Measurements from ENCODE around the gene MCAM.

Gene MCAM

GRCh38 chr11:119361941-119362725 lies 45.2 kb upstream of the MCAM start:
- TF ChIP-seq CTCF (IDR thresholded peaks at IDR 0.05; ENCODE audit: insufficient read depth, low read length, poor library complexity, severe bottlenecking), result no peak
- peaks cover 2% of the 10 kb centered on the region; the same call in 1 of the 2 replicates for H3K27me3 ChIP-seq (replicated peaks; ENCODE audit: control insufficient read depth, insufficient read depth, low read length)
- H3K36me3 ChIP-seq (ENCODE audit: control insufficient read depth, insufficient read depth, low read length), result no peaks in the 10 kb centered on the region
- no peak overlapping the region for H3K4me3 ChIP-seq (replicated peaks; ENCODE audit: low read depth, low read length)
- no peak for DNase-seq (ENCODE audit: extremely low read depth, insufficient read length)

GRCh38 chr11:119361056-119361787 lies 44.3 kb upstream of the MCAM start:
- Histone ChIP-seq H3K4me3 (replicated peaks; ENCODE audit: low read depth, low read length) (no peak overlapping the region), H3K27me3 (replicated peaks; ENCODE audit: control insufficient read depth, insufficient read depth, low read length) (peaks cover 2% of the 10 kb centered on the region; the same call in 1 of the 2 replicates), H3K36me3 (ENCODE audit: control insufficient read depth, insufficient read depth, low read length) (no peaks in the 10 kb centered on the region)
- DNase-seq (ENCODE audit: extremely low read depth, insufficient read length), result peak; percentile 63
- no peak for TF ChIP-seq CTCF (IDR thresholded peaks at IDR 0.05; ENCODE audit: insufficient read depth, low read length, poor library complexity, severe bottlenecking)

DNA sequence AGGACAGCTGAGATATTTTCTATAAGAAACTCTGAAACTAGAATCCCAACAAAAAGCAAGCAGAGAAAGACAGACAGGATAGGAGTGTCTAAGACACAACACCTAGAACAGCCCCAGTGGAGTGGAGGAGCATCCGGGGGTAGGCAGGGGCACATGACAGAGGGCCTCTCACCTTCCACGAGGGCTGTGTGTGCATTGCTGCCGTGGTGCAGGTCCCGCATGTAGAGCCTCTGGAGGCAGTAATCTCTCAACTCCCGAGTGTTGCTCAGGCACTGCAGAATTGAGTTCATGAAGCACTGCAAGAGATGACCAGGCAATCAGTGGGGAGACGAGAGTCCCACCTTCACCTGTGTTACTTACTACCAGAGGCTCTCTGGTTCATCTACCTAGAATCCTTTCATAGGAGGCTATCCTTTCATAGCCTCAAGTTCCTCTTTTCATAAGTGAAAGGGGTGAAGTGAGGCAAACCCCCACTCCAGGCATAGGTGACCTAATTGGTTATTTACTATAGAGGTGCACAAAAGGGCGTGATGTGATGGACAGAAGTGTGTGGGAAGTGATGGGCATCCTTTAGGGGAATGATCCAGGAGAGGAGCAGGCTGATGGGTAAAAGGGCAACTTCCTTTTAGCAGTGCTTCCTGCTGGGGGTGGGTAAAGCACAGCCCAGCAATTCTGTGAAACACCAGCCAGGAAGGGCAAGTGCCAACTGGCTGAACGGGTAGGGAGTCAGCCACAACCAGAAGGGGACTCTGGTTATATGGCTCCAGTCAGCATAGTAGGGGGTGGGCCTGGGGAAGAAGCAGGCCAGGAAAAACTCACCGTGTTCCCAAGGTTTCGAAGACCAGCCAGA lies 42.7 kb upstream of the MCAM start:
- TF ChIP-seq CTCF (IDR thresholded peaks at IDR 0.05; ENCODE audit: insufficient read depth, low read length, poor library complexity, severe bottlenecking), result no peak
- H3K36me3 ChIP-seq (ENCODE audit: control insufficient read depth, insufficient read depth, low read length), result no peaks in the 10 kb centered on the region
- no peaks in the 10 kb centered on the region; the same call in 1 of the 2 replicates for H3K27me3 ChIP-seq (replicated peaks; ENCODE audit: control insufficient read depth, insufficient read depth, low read length)
- no peak overlapping the region for H3K4me3 ChIP-seq (replicated peaks; ENCODE audit: low read depth, low read length)
- DNase-seq (ENCODE audit: extremely low read depth, insufficient read length), result no peak

DNA sequence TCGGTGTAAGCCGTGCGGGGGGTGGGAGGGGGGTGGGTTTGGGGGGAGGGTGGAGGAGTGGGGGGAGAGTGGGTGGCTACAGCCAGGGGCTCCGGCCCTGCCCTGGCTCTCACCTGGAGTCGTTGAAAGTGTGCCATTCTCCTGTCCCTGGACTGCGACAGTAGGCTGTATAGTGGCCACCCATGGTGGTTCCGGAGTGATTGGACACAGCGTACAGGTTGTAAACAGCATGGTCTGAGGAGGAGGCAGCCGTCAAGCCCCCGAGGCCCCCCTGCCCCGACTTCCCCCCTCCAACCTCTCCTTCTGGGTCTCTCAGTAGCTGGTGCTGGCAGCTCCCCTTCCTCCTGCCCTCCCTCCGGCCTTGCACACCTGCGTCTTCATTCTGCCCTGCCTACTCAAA lies 40.1 kb upstream of the MCAM start:
- Histone ChIP-seq H3K4me3 (replicated peaks; ENCODE audit: low read depth, low read length) (peak overlapping the region; percentile 59; the same call in 1 of the 2 replicates), H3K36me3 (ENCODE audit: control insufficient read depth, insufficient read depth, low read length) (no peaks in the 10 kb centered on the region), H3K27me3 (replicated peaks; ENCODE audit: control insufficient read depth, insufficient read depth, low read length) (no peaks in the 10 kb centered on the region)
- no peak for TF ChIP-seq CTCF (IDR thresholded peaks at IDR 0.05; ENCODE audit: insufficient read depth, low read length, poor library complexity, severe bottlenecking)
- no peak for DNase-seq (ENCODE audit: extremely low read depth, insufficient read length)

DNA sequence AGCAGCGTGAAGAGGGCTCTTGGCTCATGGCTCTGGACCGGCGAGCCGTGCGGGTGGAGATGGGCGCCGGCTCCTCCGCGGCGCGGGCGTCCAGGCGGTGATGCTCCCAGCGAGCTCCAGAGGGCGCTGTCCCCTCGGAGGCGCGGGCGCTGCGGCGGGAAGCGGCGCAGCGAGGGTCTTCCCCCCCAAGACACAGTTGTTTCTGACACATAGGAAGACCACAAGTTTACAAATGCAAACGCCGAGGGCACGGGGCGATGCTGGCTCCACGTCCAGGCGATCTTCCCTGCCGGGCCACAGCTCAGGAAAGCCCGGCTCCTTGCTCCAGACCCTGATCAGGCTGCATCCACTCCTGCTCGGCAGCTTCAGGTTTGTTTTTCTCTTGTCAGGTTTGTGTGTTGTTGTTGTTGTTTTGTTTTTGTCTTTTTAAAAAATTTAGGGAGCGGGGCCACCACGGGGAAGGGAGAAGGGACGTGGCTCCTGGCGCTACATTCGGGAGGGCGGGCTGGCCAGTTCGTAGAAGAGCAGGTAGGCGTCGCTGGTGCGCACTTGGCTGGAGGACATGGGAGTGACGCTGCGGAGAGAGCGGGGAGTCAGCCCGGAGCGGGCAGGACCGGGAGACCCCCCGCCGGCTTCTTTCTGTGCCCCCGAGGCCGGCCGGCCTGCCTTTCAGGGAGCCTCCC lies 39.6 kb upstream of the MCAM start:
- TF ChIP-seq CTCF (IDR thresholded peaks at IDR 0.05; ENCODE audit: insufficient read depth, low read length, poor library complexity, severe bottlenecking), result peak; percentile 77
- peak overlapping the region; percentile 59 for H3K4me3 ChIP-seq (replicated peaks; ENCODE audit: low read depth, low read length)
- no peaks in the 10 kb centered on the region for H3K27me3 ChIP-seq (replicated peaks; ENCODE audit: control insufficient read depth, insufficient read depth, low read length)
- DNase-seq (ENCODE audit: extremely low read depth, insufficient read length), result peak; percentile 67
- no peaks in the 10 kb centered on the region for H3K36me3 ChIP-seq (ENCODE audit: control insufficient read depth, insufficient read depth, low read length)
